ENCODE data around the gene TMEM143.

GRCh38 chr19:48385461-48386087 is 21.8 kb upstream of the TMEM143 start:
- TF ChIP-seq CTCF (IDR thresholded peaks at IDR 0.05; ENCODE audit: low read depth, low read length) (no peak), EZH2phosphoT487 (IDR thresholded peaks at IDR 0.05; ENCODE audit: low read depth) (no peak)

Measured in OCI-LY3 (cell line).